ENCODE data around the gene SCYL1. TPM values are rescaled to one million over a fixed set of nuclear protein-coding genes. Genes with fewer than 3 reads are reported as not detected.

The SCYL1 gene
- total and polyA plus RNA-seq, 8 donors, result 51.7 to 82.5 (median 60.9) TPM

DNA sequence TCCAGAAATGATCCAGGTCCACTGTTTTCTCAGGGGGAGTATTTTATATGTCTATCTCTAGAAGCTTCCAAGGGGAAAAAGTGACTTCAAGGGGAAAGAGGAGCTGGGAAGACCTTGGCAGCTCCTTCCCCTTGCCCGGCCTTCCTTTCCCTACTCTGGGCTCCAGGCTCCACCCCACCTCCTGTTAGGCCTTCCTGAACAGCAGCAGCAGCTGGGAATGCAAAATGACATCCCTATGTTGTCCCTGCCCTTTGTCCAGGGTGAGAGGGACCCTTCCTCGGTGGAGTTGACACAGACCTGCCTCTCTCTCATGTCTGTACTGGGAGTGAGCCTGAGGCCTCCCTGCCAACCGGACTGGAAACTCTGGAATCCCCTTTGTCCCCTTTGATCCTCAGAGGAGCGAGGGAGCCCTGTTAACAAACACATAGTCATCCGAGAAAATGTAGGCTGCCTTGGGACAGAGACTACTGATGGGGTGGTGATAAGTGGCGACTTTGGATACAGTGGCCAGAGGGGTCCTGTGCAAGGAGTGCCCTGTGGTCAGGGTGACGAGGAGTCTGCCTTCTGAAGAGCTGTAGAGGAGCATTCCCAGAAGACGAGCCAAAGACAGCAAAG, 35.1 kb upstream of the SCYL1 start:
- H3K4me3 ChIP-seq, result no peak overlapping the region
- peaks cover 78 to 94% of the 10 kb centered on the region in 2 donors for H3K4me1 ChIP-seq
- H3K27ac ChIP-seq, result peak overlapping the region; percentile 94 to 99
- no peaks in the 10 kb centered on the region for H3K27me3 ChIP-seq
- no peaks in the 10 kb centered on the region for H3K9me3 ChIP-seq
- ATAC-seq (no peak), DNase-seq (peak in 1 of 4 donors; percentile 59)
- TF ChIP-seq, protein P1, sequence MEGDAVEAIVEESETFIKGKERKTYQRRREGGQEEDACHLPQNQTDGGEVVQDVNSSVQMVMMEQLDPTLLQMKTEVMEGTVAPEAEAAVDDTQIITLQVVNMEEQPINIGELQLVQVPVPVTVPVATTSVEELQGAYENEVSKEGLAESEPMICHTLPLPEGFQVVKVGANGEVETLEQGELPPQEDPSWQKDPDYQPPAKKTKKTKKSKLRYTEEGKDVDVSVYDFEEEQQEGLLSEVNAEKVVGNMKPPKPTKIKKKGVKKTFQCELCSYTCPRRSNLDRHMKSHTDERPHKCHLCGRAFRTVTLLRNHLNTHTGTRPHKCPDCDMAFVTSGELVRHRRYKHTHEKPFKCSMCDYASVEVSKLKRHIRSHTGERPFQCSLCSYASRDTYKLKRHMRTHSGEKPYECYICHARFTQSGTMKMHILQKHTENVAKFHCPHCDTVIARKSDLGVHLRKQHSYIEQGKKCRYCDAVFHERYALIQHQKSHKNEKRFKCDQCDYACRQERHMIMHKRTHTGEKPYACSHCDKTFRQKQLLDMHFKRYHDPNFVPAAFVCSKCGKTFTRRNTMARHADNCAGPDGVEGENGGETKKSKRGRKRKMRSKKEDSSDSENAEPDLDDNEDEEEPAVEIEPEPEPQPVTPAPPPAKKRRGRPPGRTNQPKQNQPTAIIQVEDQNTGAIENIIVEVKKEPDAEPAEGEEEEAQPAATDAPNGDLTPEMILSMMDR (IDR thresholded peaks at IDR 0.05), result no peak
- no peaks in the 10 kb centered on the region for H3K36me3 ChIP-seq
- intact Hi-C loops (cut with DNase I), result no loop called here

DNA sequence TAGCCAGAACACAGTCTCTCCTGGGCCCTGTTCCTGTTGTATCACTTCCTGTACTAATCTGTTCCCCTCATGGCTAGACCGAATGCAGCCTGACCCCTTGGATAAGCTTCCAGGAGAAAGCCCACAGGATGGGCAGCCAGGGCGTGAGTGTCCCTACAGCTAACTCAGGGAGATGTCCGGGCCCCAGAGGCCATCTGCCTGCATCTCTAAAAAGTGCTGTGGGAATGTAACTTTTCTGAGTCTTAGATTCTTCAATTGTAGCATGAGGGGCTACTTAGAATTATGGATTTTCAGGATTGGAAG, 33.8 kb upstream of the SCYL1 start:
- no peaks in the 10 kb centered on the region for H3K36me3 ChIP-seq
- no peak overlapping the region for H3K4me3 ChIP-seq
- intact Hi-C loops (cut with DNase I), result no loop called here
- TF ChIP-seq, protein P1 (IDR thresholded peaks at IDR 0.05), result no peak
- peak overlapping the region; percentile 94 to 99 for H3K27ac ChIP-seq
- ATAC-seq (no peak), DNase-seq (no peak)
- no peaks in the 10 kb centered on the region for H3K27me3 ChIP-seq
- H3K4me1 ChIP-seq, result peaks cover 83 to 99% of the 10 kb centered on the region in 2 donors
- H3K9me3 ChIP-seq, result no peaks in the 10 kb centered on the region

DNA sequence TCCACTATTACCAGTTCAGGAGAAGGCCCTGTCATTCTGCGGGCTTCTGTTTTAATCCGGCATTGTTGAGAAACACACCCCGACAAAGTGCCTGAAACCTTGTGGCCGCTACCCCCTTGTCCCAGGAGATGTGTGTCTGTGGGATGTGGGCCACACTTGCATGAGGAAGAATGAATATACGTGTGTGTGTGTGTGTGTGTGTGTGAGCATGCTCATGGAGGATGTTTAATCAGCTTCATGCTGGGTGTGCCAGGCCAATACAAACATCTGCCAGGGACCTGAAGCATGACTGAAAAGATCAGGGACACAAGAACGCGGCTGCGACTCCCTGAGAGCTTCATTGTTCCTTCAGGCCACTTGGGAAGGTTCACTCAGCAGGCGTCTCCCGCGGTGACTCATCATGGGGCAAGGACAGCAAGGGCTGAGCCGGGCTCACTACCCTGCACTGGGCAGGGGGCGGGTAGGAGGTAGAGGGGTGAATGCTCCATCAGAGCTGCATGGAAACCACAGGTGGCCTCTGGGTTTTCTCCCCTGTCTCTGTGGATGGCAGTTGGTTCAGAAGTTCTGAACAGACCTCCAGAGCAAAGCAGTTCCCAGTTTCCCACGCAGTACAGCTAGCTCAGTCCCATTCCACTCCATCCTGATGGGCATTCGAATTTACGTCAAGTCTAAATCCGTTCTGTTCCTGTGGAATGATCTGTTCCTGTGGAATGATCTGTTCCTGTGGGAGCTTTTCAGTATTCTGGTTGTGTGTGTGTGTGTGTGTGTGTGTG, 33.1 kb upstream of the SCYL1 start:
- Histone ChIP-seq H3K4me1 (peaks cover 88 to 100% of the 10 kb centered on the region in 2 donors), H3K9me3 (no peaks in the 10 kb centered on the region), H3K36me3 (no peaks in the 10 kb centered on the region), H3K27ac (peak overlapping the region; percentile 94 to 99), H3K4me3 (no peak overlapping the region), H3K27me3 (no peaks in the 10 kb centered on the region)
- DNase-seq (peak in 3 of 4 donors; percentile 70 to 91 (median 87)), ATAC-seq (peak; percentile 47)
- intact Hi-C loops (cut with DNase I), result no loop called here
- TF ChIP-seq, protein P1 (IDR thresholded peaks at IDR 0.05), result no peak

DNA sequence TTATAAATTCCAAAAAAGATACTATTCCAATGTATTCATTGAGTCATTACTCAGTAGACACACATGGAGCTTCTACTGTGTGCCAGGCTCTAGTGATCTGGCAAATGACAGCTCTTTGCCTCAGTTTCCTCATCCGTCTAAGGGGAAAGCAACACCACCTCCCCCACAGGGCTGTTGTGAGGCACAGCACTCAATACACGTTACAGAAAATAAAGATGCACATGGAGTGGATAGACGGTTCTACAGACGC, 32.6 kb upstream of the SCYL1 start:
- no peak for ATAC-seq
- Histone ChIP-seq H3K36me3 (no peaks in the 10 kb centered on the region), H3K9me3 (no peaks in the 10 kb centered on the region), H3K27ac (peak overlapping the region; percentile 94 to 99), H3K4me3 (peak overlapping the region in 1 of 2 donors; percentile 1), H3K4me1 (peaks cover 85 to 98% of the 10 kb centered on the region in 2 donors), H3K27me3 (no peaks in the 10 kb centered on the region)
- TF ChIP-seq, protein P1 (IDR thresholded peaks at IDR 0.05), result no peak
- DNase-seq, result no peak
- intact Hi-C loops (cut with DNase I), result no loop called here

DNA sequence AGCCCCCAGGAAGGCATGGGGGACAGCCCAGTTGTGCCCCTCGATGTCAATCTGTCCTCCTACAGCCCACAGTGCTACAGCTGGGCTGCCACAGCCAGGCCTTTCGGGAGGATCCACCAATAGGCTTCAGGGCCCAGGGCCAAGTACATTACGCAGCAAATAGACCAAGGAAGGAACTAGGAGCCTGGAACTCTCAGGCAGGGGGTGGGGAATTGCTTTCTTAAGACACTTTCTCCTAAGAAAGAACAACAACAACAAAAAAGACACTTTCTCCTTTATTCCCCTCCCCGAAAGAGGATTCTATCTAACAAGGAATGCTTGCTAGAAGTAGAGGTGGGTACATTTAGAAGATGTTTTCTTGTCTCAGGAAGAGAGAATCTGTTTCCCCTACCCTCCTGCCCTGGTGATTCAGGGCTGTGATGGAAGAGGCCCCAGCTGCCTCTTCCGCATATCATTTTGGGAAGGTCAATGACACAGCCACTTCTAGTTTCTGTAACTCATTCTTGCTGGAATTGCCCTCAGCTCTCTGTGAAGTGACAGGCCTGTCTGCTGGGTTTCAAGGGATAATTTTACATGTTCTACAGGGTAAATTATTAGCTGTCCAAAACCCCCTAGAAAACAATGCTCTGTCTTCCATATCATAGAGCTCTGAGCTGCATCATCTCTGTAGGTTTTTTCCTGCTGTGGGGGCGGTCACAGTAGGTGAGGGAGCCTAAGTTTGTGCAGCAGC, 32.1 kb upstream of the SCYL1 start:
- H3K4me3 ChIP-seq, result peak overlapping the region in 1 of 2 donors; percentile 1
- intact Hi-C loops (cut with DNase I), result no loop called here

More for the DNA sequence above, 32.1 kb upstream of the SCYL1 start:
- H3K27ac ChIP-seq, result peak overlapping the region; percentile 94 to 99
- TF ChIP-seq, protein P1 (IDR thresholded peaks at IDR 0.05), result no peak
- peaks cover 84 to 93% of the 10 kb centered on the region in 2 donors for H3K4me1 ChIP-seq
- H3K36me3 ChIP-seq, result no peaks in the 10 kb centered on the region
- DNase-seq, result peak; percentile 74 to 89 (median 88)
- no peaks in the 10 kb centered on the region for H3K9me3 ChIP-seq
- ATAC-seq, result peak; percentile 28
- H3K27me3 ChIP-seq, result no peaks in the 10 kb centered on the region

Data from left lung (tissue), 10 donors.